BLaER1 treated with 17β-estradiol and CSF1 and Interleukin-3, amounts not matched to agents 10 nM and 100 nM (cell line): ENCODE data around the gene UQCC5.

Experiments used
- H3K27ac ChIP-seq, 11 experiments: shearing (Covaris generic); formaldehyde crosslinking; 2 replicates each; pipeline ENCODE4 v1.8.1; 2022
- H3K27me3 ChIP-seq, 11 experiments: shearing (Covaris generic); formaldehyde crosslinking; 2 replicates each; pipeline ENCODE4 v1.8.1; 2022
- H3K36me3 ChIP-seq, 11 experiments: shearing (Covaris generic); formaldehyde crosslinking; 2 replicates each; pipeline ENCODE4 v1.8.1; 2022
- H3K4me1 ChIP-seq, 10 experiments: shearing (Covaris generic); formaldehyde crosslinking; 2 replicates each; pipeline ENCODE4 v1.8.1; 2022
- H3K4me2 ChIP-seq, 11 experiments: shearing (Covaris generic); formaldehyde crosslinking; 2 replicates each; pipeline ENCODE4 v1.8.1; 2022
- H3K4me3 ChIP-seq, 10 experiments: shearing (Covaris generic); formaldehyde crosslinking; 2 replicates each; pipeline ENCODE4 v1.8.1; 2022
- H3K9ac ChIP-seq, 11 experiments: shearing (Covaris generic); formaldehyde crosslinking; 2 replicates each; pipeline ENCODE4 v1.8.1; 2022
- H3K9me3 ChIP-seq, 11 experiments: shearing (Covaris generic); formaldehyde crosslinking; replicated peaks in 1 of 11; 2 replicates each; pipeline ENCODE4 v1.8.1; 2022
- H4K20me1 ChIP-seq, 11 experiments: shearing (Covaris generic); formaldehyde crosslinking; 2 replicates each; pipeline ENCODE4 v1.8.1; 2022
- Cebpa-rat ChIP-seq, 11 experiments: shearing (Covaris generic); IDR thresholded peaks; 2 replicates each; pipeline ENCODE4 v1.8.1; 2022

UQCC5 gene

GRCh38 chr3:52536369-52537164 lies at the start of gene UQCC5:
UQCC5 (plus strand) TSS chr3:52536605; CDS start chr3:52536756, 151 bp downstream.
- TF ChIP-seq Cebpa-rat (IDR thresholded peaks at IDR 0.05) = no peak
- no peaks in the 10 kb centered on the region for H3K27me3 ChIP-seq
- peak within 1 kb of the TSS; percentile 81 to 90 (median 85) for H3K27ac ChIP-seq
- peaks cover 58 to 71% (median 62%) of the 10 kb centered on the region in 10 experiments for H3K4me1 ChIP-seq
- H3K9ac ChIP-seq = peak within 1 kb of the TSS; percentile 84 to 93 (median 90)
- H4K20me1 ChIP-seq = peaks cover 55 to 67% (median 64%) of the 10 kb centered on the region in 11 experiments
- H3K36me3 ChIP-seq = peaks cover 25 to 43% (median 35%) of the 10 kb centered on the region in 11 experiments
- H3K9me3 ChIP-seq = no peaks in the 10 kb centered on the region
- H3K4me2 ChIP-seq = peak within 1 kb of the TSS; percentile 95 to 100 (median 98)
- H3K4me3 ChIP-seq = peak within 1 kb of the TSS; percentile 75 to 99 (median 82)

GRCh38 chr3:52487050-52487787 lies 49.2 kb upstream of the UQCC5 start:
- peaks cover 0 to 6% (median 0%) of the 10 kb centered on the region in 11 experiments; a peak in 1 of 22 replicates for H4K20me1 ChIP-seq
- H3K27me3 ChIP-seq = no peaks in the 10 kb centered on the region
- no peak for TF ChIP-seq Cebpa-rat (IDR thresholded peaks at IDR 0.05)
- H3K27ac ChIP-seq = peak overlapping the region; percentile 18 to 98 (median 89); a peak in 19 of 22 replicates
- peaks cover 60 to 100% (median 98%) of the 10 kb centered on the region in 10 experiments for H3K4me1 ChIP-seq
- H3K4me2 ChIP-seq = peak overlapping the region in 10 of 11 experiments; percentile 74 to 100 (median 86); a peak in 19 of 22 replicates
- H3K9ac ChIP-seq = peak overlapping the region in 10 of 11 experiments; percentile 19 to 79 (median 72); a peak in 13 of 22 replicates
- H3K36me3 ChIP-seq = peaks cover 68 to 84% (median 76%) of the 10 kb centered on the region in 11 experiments
- no peaks in the 10 kb centered on the region for H3K9me3 ChIP-seq
- H3K4me3 ChIP-seq = no peak overlapping the region; a peak in 2 of 20 replicates

GRCh38 chr3:52487788-52488691 lies 48.4 kb upstream of the UQCC5 start:
- H3K27ac ChIP-seq = peak overlapping the region; percentile 3 to 98 (median 89); a peak in 18 of 22 replicates
- peaks cover 68 to 84% (median 76%) of the 10 kb centered on the region in 11 experiments for H3K36me3 ChIP-seq
- H3K4me1 ChIP-seq = peaks cover 60 to 100% (median 99%) of the 10 kb centered on the region in 10 experiments

GRCh38 chr3:52488746-52489145 lies 47.7 kb upstream of the UQCC5 start:
- peaks cover 70 to 85% (median 78%) of the 10 kb centered on the region in 11 experiments for H3K36me3 ChIP-seq
- H3K27me3 ChIP-seq = no peaks in the 10 kb centered on the region
- TF ChIP-seq Cebpa-rat (IDR thresholded peaks at IDR 0.05) = no peak
- peak overlapping the region in 9 of 11 experiments; percentile 93 to 100 (median 98); a peak in 17 of 22 replicates for H3K4me2 ChIP-seq
- peak overlapping the region in 10 of 11 experiments; percentile 82 to 96 (median 91); a peak in 20 of 22 replicates for H3K9ac ChIP-seq
- no peaks in the 10 kb centered on the region for H3K9me3 ChIP-seq
- H3K4me3 ChIP-seq = no peak overlapping the region; a peak in 1 of 20 replicates
- peaks cover 58 to 100% (median 99%) of the 10 kb centered on the region in 10 experiments for H3K4me1 ChIP-seq
- H3K27ac ChIP-seq = peak overlapping the region; percentile 85 to 99 (median 97)
- peaks cover 0 to 6% (median 0%) of the 10 kb centered on the region in 11 experiments; a peak in 2 of 22 replicates for H4K20me1 ChIP-seq

More at GRCh38 chr3:52487788-52488691, 48.4 kb upstream of the UQCC5 start:
- Histone ChIP-seq H3K27me3 (no peaks in the 10 kb centered on the region), H3K4me3 (no peak overlapping the region), H3K4me2 (peak overlapping the region in 8 of 11 experiments; percentile 7 to 100 (median 90); a peak in 14 of 22 replicates), H3K9ac (peak overlapping the region in 7 of 11 experiments; percentile 17 to 77 (median 41); a peak in 8 of 22 replicates), H3K9me3 (no peaks in the 10 kb centered on the region), H4K20me1 (peaks cover 0 to 6% (median 0%) of the 10 kb centered on the region in 11 experiments; a peak in 1 of 22 replicates)
- no peak for TF ChIP-seq Cebpa-rat (IDR thresholded peaks at IDR 0.05)

GRCh38 chr3:52489453-52489852 lies 47.0 kb upstream of the UQCC5 start:
- H3K27me3 ChIP-seq = no peaks in the 10 kb centered on the region
- H3K9me3 ChIP-seq = no peaks in the 10 kb centered on the region
- no peak for TF ChIP-seq Cebpa-rat (IDR thresholded peaks at IDR 0.05)
- peak overlapping the region; percentile 69 to 96 (median 91) for H3K9ac ChIP-seq
- peak overlapping the region; percentile 85 to 99 (median 97) for H3K27ac ChIP-seq
- H4K20me1 ChIP-seq = peaks cover 0 to 6% (median 0%) of the 10 kb centered on the region in 11 experiments; a peak in 2 of 22 replicates
- peaks cover 71 to 90% (median 82%) of the 10 kb centered on the region in 11 experiments for H3K36me3 ChIP-seq
- H3K4me1 ChIP-seq = peaks cover 57 to 100% (median 99%) of the 10 kb centered on the region in 10 experiments
- H3K4me2 ChIP-seq = peak overlapping the region; percentile 62 to 100 (median 98)
- peak overlapping the region in 3 of 10 experiments; percentile 10 to 52 (median 24); a peak in 3 of 20 replicates for H3K4me3 ChIP-seq

- TF ChIP-seq Cebpa-rat (IDR thresholded peaks at IDR 0.05) = no peak
- H3K27ac ChIP-seq = peak overlapping the region; percentile 85 to 99 (median 97)
- H3K36me3 ChIP-seq = peaks cover 69 to 88% (median 80%) of the 10 kb centered on the region in 11 experiments
- H3K9ac ChIP-seq = peak overlapping the region; percentile 69 to 96 (median 91)
- H3K9me3 ChIP-seq = no peaks in the 10 kb centered on the region
- peak overlapping the region; percentile 62 to 100 (median 98) for H3K4me2 ChIP-seq
- no peaks in the 10 kb centered on the region for H3K27me3 ChIP-seq
- H4K20me1 ChIP-seq = peaks cover 0 to 6% (median 0%) of the 10 kb centered on the region in 11 experiments; a peak in 2 of 22 replicates
- peaks cover 57 to 100% (median 99%) of the 10 kb centered on the region in 10 experiments for H3K4me1 ChIP-seq
- peak overlapping the region in 4 of 10 experiments; percentile 12 to 52 (median 28); a peak in 7 of 20 replicates for H3K4me3 ChIP-seq
Measured at GRCh38 chr3:52490035-52490938, 46.1 kb upstream of the UQCC5 start.
